HEK293 (cell line): ENCODE results near the gene TMCC1.

ENCODE experiments used
- ZNF280C ChIP-seq: fragments of 450-650 bp; formaldehyde crosslinking; IDR thresholded peaks from 2 replicates; pipeline ENCODE4 v1.5.1; 2016; ENCODE audit warnings: missing biosample characterization, missing genetic modification characterization
- TF ChIP-seq, protein P1 (sequence below): fragments of 450-650 bp; formaldehyde crosslinking; IDR thresholded peaks from 2 replicates; pipeline ENCODE4 v1.5.1; 2016; ENCODE audit warnings: missing biosample characterization, missing genetic modification characterization

GRCh38 chr3:129917423-129918007 is 24.0 kb upstream of the TMCC1 start:
- TF ChIP-seq, protein P1, sequence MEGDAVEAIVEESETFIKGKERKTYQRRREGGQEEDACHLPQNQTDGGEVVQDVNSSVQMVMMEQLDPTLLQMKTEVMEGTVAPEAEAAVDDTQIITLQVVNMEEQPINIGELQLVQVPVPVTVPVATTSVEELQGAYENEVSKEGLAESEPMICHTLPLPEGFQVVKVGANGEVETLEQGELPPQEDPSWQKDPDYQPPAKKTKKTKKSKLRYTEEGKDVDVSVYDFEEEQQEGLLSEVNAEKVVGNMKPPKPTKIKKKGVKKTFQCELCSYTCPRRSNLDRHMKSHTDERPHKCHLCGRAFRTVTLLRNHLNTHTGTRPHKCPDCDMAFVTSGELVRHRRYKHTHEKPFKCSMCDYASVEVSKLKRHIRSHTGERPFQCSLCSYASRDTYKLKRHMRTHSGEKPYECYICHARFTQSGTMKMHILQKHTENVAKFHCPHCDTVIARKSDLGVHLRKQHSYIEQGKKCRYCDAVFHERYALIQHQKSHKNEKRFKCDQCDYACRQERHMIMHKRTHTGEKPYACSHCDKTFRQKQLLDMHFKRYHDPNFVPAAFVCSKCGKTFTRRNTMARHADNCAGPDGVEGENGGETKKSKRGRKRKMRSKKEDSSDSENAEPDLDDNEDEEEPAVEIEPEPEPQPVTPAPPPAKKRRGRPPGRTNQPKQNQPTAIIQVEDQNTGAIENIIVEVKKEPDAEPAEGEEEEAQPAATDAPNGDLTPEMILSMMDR (tag by site-specific recombination) = no peak
- TF ChIP-seq ZNF280C (tag by site-specific recombination) = no peak
